IPS-NIHi11 (cell line): ENCODE measurements around the gene CYP26C1.
"Not testable (repeated sequence)": the region's sequence is repeated elsewhere in the genome, so short reads cannot be mapped to it uniquely, and the experiment has no call there.

Source experiments
- DNase-seq: peaks from one replicate; pipeline ENCODE4 v3.0.0; 2012; ENCODE audit warnings: mixed read lengths, low spot score

Gene CYP26C1

GRCh38 chr10:93079663-93080349 is 19.2 kb downstream of the CYP26C1 start:
- DNase-seq = peak; percentile 6

GRCh38 chr10:93080350-93081046 is 19.9 kb downstream of the CYP26C1 start:
- DNase-seq = peak; percentile 85

GRCh38 chr10:93081318-93081717 is 20.7 kb downstream of the CYP26C1 start:
- DNase-seq = no peak

- peak; percentile 9 for DNase-seq
These were observed 21.2 kb downstream of the CYP26C1 start for GRCh38 chr10:93081834-93082233.

- DNase-seq = no peak
These were observed 23.3 kb downstream of the CYP26C1 start for GRCh38 chr10:93083743-93084539.

- no peak for DNase-seq
These were observed 24.8 kb downstream of the CYP26C1 start for GRCh38 chr10:93085272-93085859.

- DNase-seq = no peak
These were observed 25.7 kb downstream of the CYP26C1 start for GRCh38 chr10:93086289-93086688.

GRCh38 chr10:93087846-93088245 is 27.2 kb downstream of the CYP26C1 start:
- DNase-seq = no peak

- peak; percentile 7 for DNase-seq
These were observed 27.9 kb downstream of the CYP26C1 start for GRCh38 chr10:93088466-93088865.

- no peak for DNase-seq
These were observed 30.0 kb downstream of the CYP26C1 start for GRCh38 chr10:93090619-93091018.

GRCh38 chr10:93091960-93092359 is 31.4 kb downstream of the CYP26C1 start:
- no peak for DNase-seq

GRCh38 chr10:93095225-93095624 is 34.6 kb downstream of the CYP26C1 start:
- DNase-seq = peak; percentile 55

- no peak for DNase-seq
These were observed 36.3 kb downstream of the CYP26C1 start for GRCh38 chr10:93096901-93097300.

GRCh38 chr10:93097386-93097785 is 36.8 kb downstream of the CYP26C1 start:
- no peak for DNase-seq

GRCh38 chr10:93098816-93099215 is 38.2 kb downstream of the CYP26C1 start:
- no peak for DNase-seq

- no peak for DNase-seq
These were observed 39.1 kb downstream of the CYP26C1 start for GRCh38 chr10:93099670-93100069.

- not testable (repeated sequence) for DNase-seq
These were observed 40.5 kb downstream of the CYP26C1 start for GRCh38 chr10:93101148-93101547.

- DNase-seq = no peak
These were observed 43.4 kb downstream of the CYP26C1 start for GRCh38 chr10:93103953-93104352.

- DNase-seq = no peak
These were observed 46.1 kb downstream of the CYP26C1 start for GRCh38 chr10:93106631-93107072.

GRCh38 chr10:93110472-93111146 is 50.0 kb downstream of the CYP26C1 start:
- DNase-seq = no peak

GRCh38 chr10:93113042-93113441 is 52.4 kb downstream of the CYP26C1 start:
- DNase-seq = no peak
